Measurements from ENCODE around the gene RPH3AL.
"Not testable (repeated sequence)": the region's sequence is repeated elsewhere in the genome, so short reads cannot be mapped to it uniquely, and the experiment has no call there.

Gene RPH3AL

DNA sequence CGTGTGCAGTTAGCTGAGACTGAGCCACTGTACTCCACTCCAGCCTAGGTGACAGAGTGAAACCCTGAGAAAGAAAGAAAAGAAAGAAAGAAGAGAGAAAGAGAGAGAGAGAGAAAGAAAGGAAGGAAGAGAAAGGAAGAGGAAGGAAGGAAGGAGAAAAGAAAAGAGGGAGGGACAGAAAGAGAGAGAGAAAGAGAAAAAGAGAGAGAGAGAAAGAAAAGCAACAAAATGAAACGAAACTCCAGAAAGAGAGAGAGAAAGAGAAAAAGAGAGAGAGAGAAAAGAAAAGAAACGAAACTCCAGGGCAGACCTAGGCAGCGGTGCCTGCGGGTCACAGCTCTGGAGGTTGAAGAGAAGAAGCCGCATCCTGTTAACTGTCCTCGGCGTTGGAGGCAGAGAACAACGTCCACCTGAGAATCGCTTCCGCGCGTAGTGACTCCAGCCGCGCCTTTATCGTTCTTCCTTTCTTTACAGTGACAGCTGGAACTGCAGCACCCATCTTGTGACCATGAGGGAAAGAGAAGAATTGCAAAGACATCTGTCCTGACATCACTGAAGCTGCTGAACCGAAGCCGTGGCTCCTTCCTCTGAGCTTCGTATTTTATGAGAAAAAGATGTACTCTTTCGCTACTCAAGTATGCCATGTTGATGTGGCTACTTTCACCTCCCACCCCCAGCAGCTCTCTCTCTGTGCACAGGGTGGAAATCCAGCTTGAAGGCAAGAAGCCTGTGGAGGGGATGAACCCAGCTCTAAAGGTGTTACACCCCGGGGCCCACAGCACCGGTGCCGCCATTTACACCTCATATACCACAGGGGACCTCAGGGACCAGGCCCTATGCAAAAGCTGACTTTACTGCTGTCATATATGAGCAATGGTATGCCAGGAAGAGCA, 114.3 kb downstream of the RPH3AL start:
- H3K4me3 ChIP-seq (ENCODE audit: low read depth, low read length) = no peak overlapping the region
- TF ChIP-seq POLR2A (IDR thresholded peaks at IDR 0.05; ENCODE audit: extremely low read depth, insufficient read length) = no peak
- no peak for TF ChIP-seq MYC (IDR thresholded peaks at IDR 0.05; ENCODE audit: low read depth, low read length)
- TF ChIP-seq, protein P1, sequence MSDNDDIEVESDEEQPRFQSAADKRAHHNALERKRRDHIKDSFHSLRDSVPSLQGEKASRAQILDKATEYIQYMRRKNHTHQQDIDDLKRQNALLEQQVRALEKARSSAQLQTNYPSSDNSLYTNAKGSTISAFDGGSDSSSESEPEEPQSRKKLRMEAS (IDR thresholded peaks at IDR 0.05; ENCODE audit: low read depth, low read length) = no peak
- TF ChIP-seq, protein P2, sequence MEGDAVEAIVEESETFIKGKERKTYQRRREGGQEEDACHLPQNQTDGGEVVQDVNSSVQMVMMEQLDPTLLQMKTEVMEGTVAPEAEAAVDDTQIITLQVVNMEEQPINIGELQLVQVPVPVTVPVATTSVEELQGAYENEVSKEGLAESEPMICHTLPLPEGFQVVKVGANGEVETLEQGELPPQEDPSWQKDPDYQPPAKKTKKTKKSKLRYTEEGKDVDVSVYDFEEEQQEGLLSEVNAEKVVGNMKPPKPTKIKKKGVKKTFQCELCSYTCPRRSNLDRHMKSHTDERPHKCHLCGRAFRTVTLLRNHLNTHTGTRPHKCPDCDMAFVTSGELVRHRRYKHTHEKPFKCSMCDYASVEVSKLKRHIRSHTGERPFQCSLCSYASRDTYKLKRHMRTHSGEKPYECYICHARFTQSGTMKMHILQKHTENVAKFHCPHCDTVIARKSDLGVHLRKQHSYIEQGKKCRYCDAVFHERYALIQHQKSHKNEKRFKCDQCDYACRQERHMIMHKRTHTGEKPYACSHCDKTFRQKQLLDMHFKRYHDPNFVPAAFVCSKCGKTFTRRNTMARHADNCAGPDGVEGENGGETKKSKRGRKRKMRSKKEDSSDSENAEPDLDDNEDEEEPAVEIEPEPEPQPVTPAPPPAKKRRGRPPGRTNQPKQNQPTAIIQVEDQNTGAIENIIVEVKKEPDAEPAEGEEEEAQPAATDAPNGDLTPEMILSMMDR (IDR thresholded peaks at IDR 0.05; ENCODE audit: low read depth, low read length) = no peak
- DNase-seq (ENCODE audit: low read depth) = no peak

DNA sequence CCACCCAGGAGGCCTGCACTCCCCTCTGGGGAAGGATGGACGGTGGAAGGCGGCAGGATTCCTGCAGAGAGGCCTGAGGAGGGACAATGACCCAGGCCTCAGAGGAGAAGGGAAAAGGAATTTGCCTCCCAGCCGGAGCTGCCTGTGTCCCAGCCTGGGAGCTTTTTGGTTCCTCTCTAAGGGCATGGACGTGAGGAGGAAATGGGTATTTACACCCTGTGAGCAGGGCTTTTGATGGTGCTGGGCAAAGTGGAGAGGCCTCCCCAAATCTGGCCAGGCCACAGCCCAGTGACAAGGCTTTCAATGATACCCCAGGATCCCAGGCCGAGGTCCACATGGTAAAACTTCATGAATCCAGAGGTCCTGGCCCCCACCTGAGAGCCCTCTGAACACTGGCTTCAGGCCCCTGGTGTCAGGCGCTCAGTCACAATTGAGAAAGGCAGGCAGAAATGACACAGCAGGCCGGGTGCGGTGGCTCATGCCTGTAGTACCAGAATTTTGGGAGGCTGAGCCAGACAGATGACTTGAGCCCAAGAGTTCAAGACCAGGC, 115.1 kb downstream of the RPH3AL start:
- H3K4me3 ChIP-seq (ENCODE audit: low read depth, low read length) = no peak overlapping the region
- DNase-seq (ENCODE audit: low read depth) = no peak
- TF ChIP-seq, protein P1 (IDR thresholded peaks at IDR 0.05; ENCODE audit: low read depth, low read length) = no peak
- TF ChIP-seq MYC (IDR thresholded peaks at IDR 0.05; ENCODE audit: low read depth, low read length) (no peak), POLR2A (IDR thresholded peaks at IDR 0.05; ENCODE audit: extremely low read depth, insufficient read length) (no peak)
- TF ChIP-seq, protein P2 (IDR thresholded peaks at IDR 0.05; ENCODE audit: low read depth, low read length) = no peak

DNA sequence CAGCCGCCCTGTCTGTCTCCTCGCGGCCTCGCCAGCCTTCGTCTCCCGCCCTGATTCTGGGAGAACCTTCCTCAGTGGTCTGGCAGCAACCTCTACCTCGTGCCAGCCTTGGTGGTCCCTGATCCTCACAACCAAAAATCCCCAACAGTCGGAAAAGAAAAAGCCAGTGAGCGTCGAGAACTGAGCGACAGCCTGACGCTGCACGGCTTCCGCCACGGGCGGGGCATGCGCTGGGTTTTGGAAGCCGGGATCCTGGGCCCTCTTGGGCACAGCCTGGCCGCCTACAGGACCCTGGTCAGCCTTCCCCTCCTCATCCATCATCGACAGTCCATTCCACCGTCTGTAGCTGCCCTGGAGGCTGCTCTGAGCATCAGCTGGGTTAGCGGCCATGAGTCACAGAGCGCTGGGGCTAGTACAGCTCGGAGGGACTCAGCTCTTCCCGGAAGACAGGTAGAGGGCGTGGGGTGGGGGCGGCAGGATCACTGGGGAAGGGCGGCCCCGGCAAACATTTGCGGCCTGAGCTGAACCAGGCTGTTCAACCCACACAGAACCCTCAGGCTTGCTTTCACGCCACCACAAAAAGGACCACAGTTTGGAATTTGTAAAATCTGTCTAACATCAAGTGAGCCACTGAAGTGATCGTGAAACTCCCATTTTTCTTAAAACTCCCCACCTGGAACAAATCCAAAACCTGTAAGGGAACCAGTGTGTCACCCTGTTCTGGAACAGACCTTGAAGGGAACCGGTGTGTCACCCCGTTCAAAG, 115.8 kb downstream of the RPH3AL start:
- no peak for DNase-seq (ENCODE audit: low read depth)
- TF ChIP-seq MYC (IDR thresholded peaks at IDR 0.05; ENCODE audit: low read depth, low read length) (no peak), POLR2A (IDR thresholded peaks at IDR 0.05; ENCODE audit: extremely low read depth, insufficient read length) (no peak)
- TF ChIP-seq, protein P2 (IDR thresholded peaks at IDR 0.05; ENCODE audit: low read depth, low read length) = no peak
- TF ChIP-seq, protein P1 (IDR thresholded peaks at IDR 0.05; ENCODE audit: low read depth, low read length) = no peak
- H3K4me3 ChIP-seq (ENCODE audit: low read depth, low read length) = no peak overlapping the region

DNA sequence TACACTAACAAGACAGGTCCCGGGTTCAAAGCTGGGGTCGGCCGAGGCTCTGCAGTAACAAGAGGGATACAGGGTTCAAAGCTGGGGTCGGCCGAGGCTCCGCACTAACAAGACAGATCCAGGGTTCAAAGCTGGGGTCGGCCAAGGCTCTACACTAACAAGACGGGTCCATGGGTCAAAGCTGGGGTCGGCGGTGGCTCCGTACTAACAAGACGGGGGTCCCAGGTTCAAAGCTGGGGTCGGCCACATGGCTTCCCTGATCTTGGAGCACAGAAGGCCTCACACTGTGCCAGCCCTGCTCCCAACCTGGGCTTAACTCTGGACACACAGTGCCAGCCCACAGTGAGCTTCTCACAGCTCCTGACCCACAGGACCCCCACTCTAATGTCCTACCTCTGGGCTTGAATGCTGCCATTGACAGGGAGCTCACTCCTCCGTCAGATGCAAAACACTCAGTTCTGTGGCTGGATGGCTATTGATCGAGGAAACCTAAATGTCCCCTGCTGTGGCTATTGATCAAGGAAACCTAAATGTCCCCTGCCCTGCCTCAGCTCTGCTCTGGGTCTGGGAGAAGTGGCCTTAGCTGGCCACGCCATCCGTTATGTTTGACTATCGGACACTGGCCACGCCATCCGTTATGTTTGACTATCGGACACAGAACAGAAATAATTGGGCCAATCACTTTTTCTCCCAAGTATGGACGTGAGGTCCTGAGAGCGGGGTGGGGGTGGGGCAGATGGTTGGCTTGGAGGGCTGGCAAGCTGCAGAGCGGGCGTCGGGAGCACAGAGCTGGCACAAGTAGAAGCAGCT, 116.6 kb downstream of the RPH3AL start:
- H3K4me3 ChIP-seq (ENCODE audit: low read depth, low read length) = no peak overlapping the region
- TF ChIP-seq, protein P2 (IDR thresholded peaks at IDR 0.05; ENCODE audit: low read depth, low read length) = no peak
- TF ChIP-seq POLR2A (IDR thresholded peaks at IDR 0.05; ENCODE audit: extremely low read depth, insufficient read length) (no peak), MYC (IDR thresholded peaks at IDR 0.05; ENCODE audit: low read depth, low read length) (no peak)
- TF ChIP-seq, protein P1 (IDR thresholded peaks at IDR 0.05; ENCODE audit: low read depth, low read length) = no peak
- no peak for DNase-seq (ENCODE audit: low read depth)

DNA sequence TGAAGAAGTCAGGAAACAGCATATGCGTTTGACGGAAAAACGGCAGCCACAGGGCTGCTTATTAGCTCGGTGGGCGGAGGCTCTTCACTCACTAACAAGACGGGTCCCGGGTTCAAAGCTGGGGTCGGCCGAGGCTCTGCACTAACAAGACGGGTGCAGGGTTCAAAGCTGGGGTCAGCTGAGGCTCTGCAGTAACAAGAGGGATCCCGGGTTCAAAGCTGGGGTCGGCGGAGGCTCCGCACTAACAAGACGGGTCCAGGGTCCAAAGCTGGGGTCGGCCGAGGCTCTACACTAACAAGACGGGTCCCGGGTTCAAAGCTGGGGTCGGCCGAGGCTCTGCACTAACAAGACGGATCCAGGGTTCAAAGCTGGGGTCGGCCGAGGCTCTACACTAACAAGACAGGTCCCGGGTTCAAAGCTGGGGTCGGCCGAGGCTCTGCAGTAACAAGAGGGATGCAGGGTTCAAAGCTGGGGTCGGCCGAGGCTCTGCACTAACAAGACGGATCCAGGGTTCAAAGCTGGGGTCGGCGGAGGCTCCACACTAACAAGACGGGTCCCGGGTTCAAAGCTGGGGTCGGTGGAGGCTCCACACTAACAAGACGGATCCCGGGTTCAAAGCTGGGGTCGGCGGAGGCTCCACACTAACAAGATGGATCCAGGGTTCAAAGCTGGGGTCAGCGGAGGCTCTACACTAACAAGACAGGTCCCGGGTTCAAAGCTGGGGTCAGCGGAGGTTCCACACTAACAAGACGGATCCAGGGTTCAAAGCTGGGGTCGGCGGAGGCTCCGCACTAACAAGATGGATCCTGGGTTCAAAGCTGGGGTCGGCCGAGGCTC, 117.4 kb downstream of the RPH3AL start:
- not testable (repeated sequence) for H3K4me3 ChIP-seq (ENCODE audit: low read depth, low read length)

DNA sequence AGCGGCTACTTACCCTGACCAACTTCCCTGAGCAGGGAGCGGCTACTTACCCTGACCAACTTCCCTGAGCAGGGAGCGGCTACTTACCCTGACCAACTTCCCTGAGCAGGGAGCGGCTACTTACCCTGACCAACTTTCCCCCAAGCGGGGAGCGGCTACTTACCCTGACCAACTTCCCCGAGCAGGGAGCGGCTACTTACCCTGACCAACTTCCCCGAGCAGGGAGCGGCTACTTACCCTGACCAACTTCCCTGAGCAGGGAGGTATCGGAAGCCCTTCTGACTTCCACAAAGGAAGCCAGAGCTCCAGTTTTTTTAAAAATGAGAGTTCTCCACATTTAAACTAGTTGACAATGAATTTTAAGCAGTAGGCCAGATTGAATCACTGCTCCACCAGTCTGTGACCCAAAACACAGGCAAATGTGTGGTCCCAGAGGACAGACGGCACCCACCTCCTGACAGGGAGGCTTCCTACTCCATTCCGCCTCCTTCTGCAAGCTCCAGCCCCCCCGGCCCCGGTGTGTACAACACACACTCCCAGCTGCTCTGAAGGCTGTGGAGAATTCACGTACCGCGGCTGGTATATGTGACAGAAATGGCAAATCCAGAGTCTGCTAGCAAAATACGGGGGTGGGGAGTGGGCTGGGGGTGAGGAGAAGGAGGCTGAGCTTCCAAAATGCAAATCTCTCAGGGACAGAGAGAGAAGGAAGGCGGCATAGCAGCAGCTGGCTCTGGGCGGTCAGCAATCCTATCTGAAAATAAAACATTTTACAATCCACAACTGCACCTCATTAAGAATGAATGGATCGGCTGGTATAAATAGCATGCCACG, 118.2 kb downstream of the RPH3AL start:
- H3K4me3 ChIP-seq (ENCODE audit: low read depth, low read length); DNase-seq (ENCODE audit: low read depth): not testable (repeated sequence)

More for the DNA sequence above, 117.4 kb downstream of the RPH3AL start:
- not testable (repeated sequence) for DNase-seq (ENCODE audit: low read depth)

Data from NB4 (cell line).